ENCODE measurements around the gene HDGFL2. TPM values are rescaled to one million over a fixed set of nuclear protein-coding genes. Genes with fewer than 3 reads are reported as not detected.

HDGFL2 gene
- polyA plus RNA-seq, 1 experiment: 26.0 TPM

GRCh38 chr19:4429256-4429655, 42.8 kb upstream of the HDGFL2 start:
- no peak for DNase-seq (ENCODE audit: low read depth)
- Histone ChIP-seq H3K36me3 (ENCODE audit: control insufficient read depth, insufficient read depth, low read length) (peaks cover 13% of the 10 kb centered on the region), H3K4me3 (ENCODE audit: low read depth, low read length) (no peak overlapping the region), H3K27me3 (ENCODE audit: control insufficient read depth, insufficient read depth, low read length) (no peaks in the 10 kb centered on the region)
- TF ChIP-seq, protein P1, sequence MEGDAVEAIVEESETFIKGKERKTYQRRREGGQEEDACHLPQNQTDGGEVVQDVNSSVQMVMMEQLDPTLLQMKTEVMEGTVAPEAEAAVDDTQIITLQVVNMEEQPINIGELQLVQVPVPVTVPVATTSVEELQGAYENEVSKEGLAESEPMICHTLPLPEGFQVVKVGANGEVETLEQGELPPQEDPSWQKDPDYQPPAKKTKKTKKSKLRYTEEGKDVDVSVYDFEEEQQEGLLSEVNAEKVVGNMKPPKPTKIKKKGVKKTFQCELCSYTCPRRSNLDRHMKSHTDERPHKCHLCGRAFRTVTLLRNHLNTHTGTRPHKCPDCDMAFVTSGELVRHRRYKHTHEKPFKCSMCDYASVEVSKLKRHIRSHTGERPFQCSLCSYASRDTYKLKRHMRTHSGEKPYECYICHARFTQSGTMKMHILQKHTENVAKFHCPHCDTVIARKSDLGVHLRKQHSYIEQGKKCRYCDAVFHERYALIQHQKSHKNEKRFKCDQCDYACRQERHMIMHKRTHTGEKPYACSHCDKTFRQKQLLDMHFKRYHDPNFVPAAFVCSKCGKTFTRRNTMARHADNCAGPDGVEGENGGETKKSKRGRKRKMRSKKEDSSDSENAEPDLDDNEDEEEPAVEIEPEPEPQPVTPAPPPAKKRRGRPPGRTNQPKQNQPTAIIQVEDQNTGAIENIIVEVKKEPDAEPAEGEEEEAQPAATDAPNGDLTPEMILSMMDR (IDR thresholded peaks at IDR 0.05; ENCODE audit: insufficient read depth, low read depth, low read length): no peak
- POLR2A ChIA-PET: no interaction called here
- CTCF ChIA-PET: interaction anchor here (1.5 kb wide), 2 partner anchors 10 to 26 kb away, joined by 3 read pairs; no protein-coding TSS in a partner anchor

DNA sequence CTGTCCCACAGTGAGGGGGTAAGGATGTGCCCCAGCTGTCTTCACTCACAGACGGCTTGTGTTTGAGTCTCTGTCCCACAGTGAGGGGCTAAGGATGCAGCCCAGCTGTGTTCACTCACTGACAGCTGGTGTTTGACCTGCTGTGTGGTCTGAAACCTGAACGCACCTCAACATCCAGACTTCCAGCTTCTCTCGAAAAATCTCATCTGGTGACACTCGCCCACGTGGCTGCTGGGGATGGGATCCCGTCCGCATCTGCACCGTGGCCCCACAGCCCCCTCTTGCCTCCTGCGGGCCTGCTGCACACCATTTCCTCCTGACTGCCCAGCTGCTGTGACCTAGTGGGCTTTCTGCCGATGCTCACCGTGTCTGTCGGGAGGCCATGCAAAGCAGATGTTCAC, 42.3 kb upstream of the HDGFL2 start:
- H3K36me3 ChIP-seq (ENCODE audit: control insufficient read depth, insufficient read depth, low read length): peaks cover 13% of the 10 kb centered on the region
- no peaks in the 10 kb centered on the region for H3K27me3 ChIP-seq (ENCODE audit: control insufficient read depth, insufficient read depth, low read length)
- H3K4me3 ChIP-seq (ENCODE audit: low read depth, low read length): no peak overlapping the region
- CTCF ChIA-PET: interaction anchor here (0.6 to 1.5 kb wide), 2 partner anchors 10 to 56 kb away, joined by 3 read pairs; no protein-coding TSS in a partner anchor
- TF ChIP-seq, protein P1 (IDR thresholded peaks at IDR 0.05; ENCODE audit: insufficient read depth, low read depth, low read length): no peak
- POLR2A ChIA-PET: interaction anchor here (0.6 kb wide), 1 partner anchor 13 kb away, joined by 5 read pairs; no protein-coding TSS in a partner anchor
- no peak for DNase-seq (ENCODE audit: low read depth)

DNA sequence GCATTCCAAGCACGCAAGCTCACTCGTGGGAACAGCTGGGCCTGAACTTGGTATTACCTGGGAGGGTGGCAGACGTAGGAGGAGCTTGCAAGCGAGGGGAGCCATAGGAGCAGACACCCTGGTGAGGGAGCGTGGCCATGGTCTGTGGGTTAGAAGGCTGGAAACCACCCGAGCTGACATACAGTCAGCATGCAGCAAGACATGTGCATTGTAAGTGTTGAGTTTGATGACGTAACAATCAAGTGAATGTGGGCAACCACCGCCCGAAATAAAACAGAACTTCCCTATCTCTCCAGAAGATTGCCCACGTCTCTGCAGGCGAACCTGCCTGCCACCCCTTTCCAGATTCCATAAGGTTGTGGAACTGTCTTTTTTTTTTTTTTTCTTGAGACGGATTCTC, 41.3 kb upstream of the HDGFL2 start:
- DNase-seq (ENCODE audit: low read depth): no peak
- TF ChIP-seq, protein P1 (IDR thresholded peaks at IDR 0.05; ENCODE audit: insufficient read depth, low read depth, low read length): no peak
- peaks cover 13% of the 10 kb centered on the region for H3K36me3 ChIP-seq (ENCODE audit: control insufficient read depth, insufficient read depth, low read length)
- no peak overlapping the region for H3K4me3 ChIP-seq (ENCODE audit: low read depth, low read length)
- POLR2A ChIA-PET: no interaction called here
- CTCF ChIA-PET: no interaction called here
- no peaks in the 10 kb centered on the region for H3K27me3 ChIP-seq (ENCODE audit: control insufficient read depth, insufficient read depth, low read length)

DNA sequence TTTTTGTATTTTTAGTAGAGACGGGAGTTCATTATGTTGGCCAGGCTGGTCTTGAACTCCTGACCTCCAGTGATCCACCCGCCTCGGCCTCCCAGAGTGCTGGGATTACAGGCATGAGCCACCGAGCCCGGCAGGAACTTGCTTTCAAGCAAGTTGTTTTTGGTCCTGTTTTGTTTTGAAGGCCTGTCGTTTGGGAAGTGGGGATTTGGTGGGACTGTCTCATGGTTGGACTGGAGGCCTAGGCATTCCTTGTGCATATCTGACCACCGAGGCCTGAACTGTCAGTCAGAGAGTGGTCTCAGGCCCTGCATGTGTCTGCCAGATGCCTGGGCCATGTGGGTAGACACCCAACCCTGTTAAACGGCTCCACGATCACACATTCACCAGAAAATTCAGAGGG, 40.8 kb upstream of the HDGFL2 start:
- TF ChIP-seq, protein P1 (IDR thresholded peaks at IDR 0.05; ENCODE audit: insufficient read depth, low read depth, low read length): no peak
- CTCF ChIA-PET: no interaction called here

GRCh38 chr19:4431808-4432674, 40.1 kb upstream of the HDGFL2 start:
- POLR2A ChIA-PET: no interaction called here
- Histone ChIP-seq H3K27me3 (ENCODE audit: control insufficient read depth, insufficient read depth, low read length) (no peaks in the 10 kb centered on the region), H3K36me3 (ENCODE audit: control insufficient read depth, insufficient read depth, low read length) (peaks cover 13% of the 10 kb centered on the region), H3K4me3 (ENCODE audit: low read depth, low read length) (no peak overlapping the region)
- CTCF ChIA-PET: interaction anchor here (1.0 kb wide), 1 partner anchor 12 kb away, joined by 3 read pairs; no protein-coding TSS in a partner anchor
- TF ChIP-seq, protein P1 (IDR thresholded peaks at IDR 0.05; ENCODE audit: insufficient read depth, low read depth, low read length): no peak
- DNase-seq (ENCODE audit: low read depth): no peak

More for the DNA sequence above, 40.8 kb upstream of the HDGFL2 start:
- POLR2A ChIA-PET: no interaction called here
- H3K36me3 ChIP-seq (ENCODE audit: control insufficient read depth, insufficient read depth, low read length): peaks cover 13% of the 10 kb centered on the region
- H3K4me3 ChIP-seq (ENCODE audit: low read depth, low read length): no peak overlapping the region
- no peaks in the 10 kb centered on the region for H3K27me3 ChIP-seq (ENCODE audit: control insufficient read depth, insufficient read depth, low read length)
- no peak for DNase-seq (ENCODE audit: low read depth)

Data from BJ (cell line).